HEK293 (cell line): Measurements from ENCODE around the gene FYTTD1.

ENCODE experiments used
- CTCF ChIA-PET: fragments of 350-600 bp; formaldehyde crosslinking; extraction: SDS; loops from one replicate; lab custom pipeline; 2021; ENCODE audit warnings: antibody characterized with exemption; lab: Yijun Ruan, JAX
- POLR2A ChIA-PET: fragments of 300-600 bp; formaldehyde crosslinking; extraction: SDS; loops from one replicate; lab custom pipeline; 2020; ENCODE audit warnings: antibody characterized with exemption, inconsistent platforms; lab: Yijun Ruan, JAX
- H3K27ac ChIP-seq: fragments of 200-500 bp; sonication (Bioruptor generic); 2 replicates; pipeline ENCODE4 v1.5.1; 2014; ENCODE audit warnings: low read depth, low read length, control low read depth, inconsistent platforms; ENCODE audit errors: extremely low read depth
- H3K36me3 ChIP-seq, 2 experiments: fragments of 200-500 bp in 1 of 2; sonication (Bioruptor generic) in 1 of 2; 1 replicate in 1 of 2; 2 replicates in 1 of 2; pipeline ENCODE4 v1.5.1; 2014 to 2017; ENCODE audit warnings: inconsistent platforms in 2 of 2, low read length in 2 of 2; ENCODE audit not compliant: control insufficient read depth in 2 of 2, insufficient read depth in 1 of 2
- H3K4me1 ChIP-seq: fragments of 200-500 bp; sonication (Bioruptor generic); 2 replicates; pipeline ENCODE4 v1.5.1; 2014; ENCODE audit warnings: mild to moderate bottlenecking, low read length, inconsistent platforms; ENCODE audit not compliant: control insufficient read depth, insufficient read depth
- H3K4me3 ChIP-seq: 2 replicates; pipeline ENCODE4 v1.5.1; 2011; ENCODE audit warnings: low read depth, mild to moderate bottlenecking, control low read depth, low read length, moderate library complexity
- H3K9me3 ChIP-seq: fragments of 200-500 bp; sonication (Bioruptor generic); 2 replicates; pipeline ENCODE4 v1.5.1; 2014; ENCODE audit warnings: low read depth, low read length, inconsistent platforms; ENCODE audit not compliant: control insufficient read depth, insufficient read depth
- GLI4 ChIP-seq: fragments of 450-650 bp; formaldehyde crosslinking; IDR thresholded peaks from 2 replicates; pipeline ENCODE4 v1.5.1; 2016; ENCODE audit warnings: missing biosample characterization, missing genetic modification characterization
- KLF10 ChIP-seq: fragments of 450-650 bp; IDR thresholded peaks from 2 replicates; pipeline ENCODE4 v1.5.1; 2018; ENCODE audit warnings: missing biosample characterization, mild to moderate bottlenecking, missing genetic modification characterization
- KLF16 ChIP-seq: fragments of 450-650 bp; formaldehyde crosslinking; IDR thresholded peaks from 2 replicates; pipeline ENCODE4 v1.5.1; 2017; ENCODE audit warnings: missing biosample characterization, missing genetic modification characterization
- KLF8 ChIP-seq: fragments of 450-650 bp; formaldehyde crosslinking; IDR thresholded peaks from 2 replicates; pipeline ENCODE4 v1.5.1; 2016; ENCODE audit warnings: missing biosample characterization, missing genetic modification characterization
- TCF7L2 ChIP-seq: IDR thresholded peaks from 2 replicates; pipeline ENCODE4 v1.6.1; 2011; ENCODE audit warnings: low read depth, mild to moderate bottlenecking, inconsistent platforms, low read length, moderate library complexity, borderline replicate concordance
- ZFP69B ChIP-seq: fragments of 450-650 bp; formaldehyde crosslinking; IDR thresholded peaks from 2 replicates; pipeline ENCODE4 v1.5.1; 2016; ENCODE audit warnings: missing biosample characterization, missing genetic modification characterization
- ZNF114 ChIP-seq: fragments of 450-650 bp; formaldehyde crosslinking; IDR thresholded peaks from 2 replicates; pipeline ENCODE4 v1.5.0; 2017; ENCODE audit warnings: missing biosample characterization, missing genetic modification characterization
- ZNF121 ChIP-seq: fragments of 450-650 bp; formaldehyde crosslinking; IDR thresholded peaks from 2 replicates; pipeline ENCODE4 v1.5.1; 2016; ENCODE audit warnings: missing biosample characterization, missing genetic modification characterization
- ZNF221 ChIP-seq: fragments of 450-650 bp; formaldehyde crosslinking; IDR thresholded peaks from 2 replicates; pipeline ENCODE4 v1.5.1; 2017; ENCODE audit warnings: missing biosample characterization, missing genetic modification characterization, borderline replicate concordance
- ZNF585B ChIP-seq: fragments of 450-650 bp; formaldehyde crosslinking; IDR thresholded peaks from 2 replicates; pipeline ENCODE4 v1.5.1; 2016; ENCODE audit warnings: missing biosample characterization, missing genetic modification characterization
- TF ChIP-seq, protein P1 (sequence below): fragments of 450-650 bp; formaldehyde crosslinking; IDR thresholded peaks from 2 replicates; pipeline ENCODE4 v1.5.1; 2016; ENCODE audit warnings: missing biosample characterization, missing genetic modification characterization
- TF ChIP-seq, protein P2 (sequence below): fragments of 450-650 bp; formaldehyde crosslinking; IDR thresholded peaks from 2 replicates; pipeline ENCODE4 v1.5.1; 2016; ENCODE audit warnings: missing biosample characterization, missing genetic modification characterization
- TF ChIP-seq, protein P3 (sequence below): fragments of 450-650 bp; formaldehyde crosslinking; IDR thresholded peaks from 2 replicates; pipeline ENCODE4 v1.5.1; 2017; ENCODE audit warnings: missing biosample characterization, missing genetic modification characterization
- TF ChIP-seq, protein P4 (sequence below): fragments of 450-650 bp; formaldehyde crosslinking; IDR thresholded peaks from 2 replicates; pipeline ENCODE4 v1.5.1; 2017; ENCODE audit warnings: missing biosample characterization, missing genetic modification characterization

FYTTD1 gene

GRCh38 chr3:197811343-197811742 lies 61.7 kb downstream of the FYTTD1 start (continued):
- TF ChIP-seq ZFP69B (tag by site-specific recombination) = peak; percentile 91

- ChIA-PET POLR2A (no interaction called here), CTCF (no interaction called here)
- no peaks in the 10 kb centered on the region for H3K9me3 ChIP-seq
- peaks cover 7% of the 10 kb centered on the region; the same call in 1 of the 2 replicates for H3K4me1 ChIP-seq
- TF ChIP-seq ZNF121 (tag by site-specific recombination) = no peak
- TF ChIP-seq ZNF221 (tag by site-specific recombination) = no peak
- TF ChIP-seq, protein P1, sequence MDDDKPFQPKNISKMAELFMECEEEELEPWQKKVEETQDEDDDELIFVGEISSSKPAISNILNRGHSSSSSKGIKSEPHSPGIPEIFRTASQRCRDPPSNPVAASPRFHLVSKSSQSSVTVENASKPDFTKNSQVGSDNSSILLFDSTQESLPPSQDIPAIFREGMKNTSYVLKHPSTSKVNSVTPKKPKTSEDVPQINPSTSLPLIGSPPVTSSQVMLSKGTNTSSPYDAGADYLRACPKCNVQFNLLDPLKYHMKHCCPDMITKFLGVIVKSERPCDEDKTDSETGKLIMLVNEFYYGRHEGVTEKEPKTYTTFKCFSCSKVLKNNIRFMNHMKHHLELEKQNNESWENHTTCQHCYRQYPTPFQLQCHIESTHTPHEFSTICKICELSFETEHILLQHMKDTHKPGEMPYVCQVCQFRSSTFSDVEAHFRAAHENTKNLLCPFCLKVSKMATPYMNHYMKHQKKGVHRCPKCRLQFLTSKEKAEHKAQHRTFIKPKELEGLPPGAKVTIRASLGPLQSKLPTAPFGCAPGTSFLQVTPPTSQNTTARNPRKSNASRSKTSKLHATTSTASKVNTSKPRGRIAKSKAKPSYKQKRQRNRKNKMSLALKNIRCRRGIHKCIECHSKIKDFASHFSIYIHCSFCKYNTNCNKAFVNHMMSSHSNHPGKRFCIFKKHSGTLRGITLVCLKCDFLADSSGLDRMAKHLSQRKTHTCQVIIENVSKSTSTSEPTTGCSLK (tag by site-specific recombination) = no peak
- TF ChIP-seq KLF8 (tag by site-specific recombination) = no peak
- no peak for TF ChIP-seq GLI4
- H3K4me3 ChIP-seq = no peak overlapping the region
- no peaks in the 10 kb centered on the region; a peak in 1 of 3 replicates for H3K36me3 ChIP-seq
- no peak overlapping the region for H3K27ac ChIP-seq
These were observed 64.7 kb downstream of the FYTTD1 start for GRCh38 chr3:197814372-197814771.

- Histone ChIP-seq H3K9me3 (no peaks in the 10 kb centered on the region), H3K4me3 (no peak overlapping the region), H3K4me1 (no peaks in the 10 kb centered on the region; the same call in 1 of the 2 replicates), H3K36me3 (peaks cover 7 to 20% of the 10 kb centered on the region in 2 experiments; a peak in 2 of 3 replicates), H3K27ac (no peak overlapping the region)
- TF ChIP-seq TCF7L2 = 0 out of 2 replicates have a peak, but pooled peaks have one; percentile 19
- no peak for TF ChIP-seq KLF16 (tag by site-specific recombination)
- TF ChIP-seq ZNF585B = no peak
- no peak for TF ChIP-seq ZNF114 (tag by site-specific recombination)
- TF ChIP-seq, protein P2, sequence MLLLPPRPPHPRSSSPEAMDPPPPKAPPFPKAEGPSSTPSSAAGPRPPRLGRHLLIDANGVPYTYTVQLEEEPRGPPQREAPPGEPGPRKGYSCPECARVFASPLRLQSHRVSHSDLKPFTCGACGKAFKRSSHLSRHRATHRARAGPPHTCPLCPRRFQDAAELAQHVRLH (tag by site-specific recombination) = no peak
- TF ChIP-seq, protein P3, sequence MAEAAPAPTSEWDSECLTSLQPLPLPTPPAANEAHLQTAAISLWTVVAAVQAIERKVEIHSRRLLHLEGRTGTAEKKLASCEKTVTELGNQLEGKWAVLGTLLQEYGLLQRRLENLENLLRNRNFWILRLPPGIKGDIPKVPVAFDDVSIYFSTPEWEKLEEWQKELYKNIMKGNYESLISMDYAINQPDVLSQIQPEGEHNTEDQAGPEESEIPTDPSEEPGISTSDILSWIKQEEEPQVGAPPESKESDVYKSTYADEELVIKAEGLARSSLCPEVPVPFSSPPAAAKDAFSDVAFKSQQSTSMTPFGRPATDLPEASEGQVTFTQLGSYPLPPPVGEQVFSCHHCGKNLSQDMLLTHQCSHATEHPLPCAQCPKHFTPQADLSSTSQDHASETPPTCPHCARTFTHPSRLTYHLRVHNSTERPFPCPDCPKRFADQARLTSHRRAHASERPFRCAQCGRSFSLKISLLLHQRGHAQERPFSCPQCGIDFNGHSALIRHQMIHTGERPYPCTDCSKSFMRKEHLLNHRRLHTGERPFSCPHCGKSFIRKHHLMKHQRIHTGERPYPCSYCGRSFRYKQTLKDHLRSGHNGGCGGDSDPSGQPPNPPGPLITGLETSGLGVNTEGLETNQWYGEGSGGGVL (tag by site-specific recombination) = no peak
- TF ChIP-seq, protein P4, sequence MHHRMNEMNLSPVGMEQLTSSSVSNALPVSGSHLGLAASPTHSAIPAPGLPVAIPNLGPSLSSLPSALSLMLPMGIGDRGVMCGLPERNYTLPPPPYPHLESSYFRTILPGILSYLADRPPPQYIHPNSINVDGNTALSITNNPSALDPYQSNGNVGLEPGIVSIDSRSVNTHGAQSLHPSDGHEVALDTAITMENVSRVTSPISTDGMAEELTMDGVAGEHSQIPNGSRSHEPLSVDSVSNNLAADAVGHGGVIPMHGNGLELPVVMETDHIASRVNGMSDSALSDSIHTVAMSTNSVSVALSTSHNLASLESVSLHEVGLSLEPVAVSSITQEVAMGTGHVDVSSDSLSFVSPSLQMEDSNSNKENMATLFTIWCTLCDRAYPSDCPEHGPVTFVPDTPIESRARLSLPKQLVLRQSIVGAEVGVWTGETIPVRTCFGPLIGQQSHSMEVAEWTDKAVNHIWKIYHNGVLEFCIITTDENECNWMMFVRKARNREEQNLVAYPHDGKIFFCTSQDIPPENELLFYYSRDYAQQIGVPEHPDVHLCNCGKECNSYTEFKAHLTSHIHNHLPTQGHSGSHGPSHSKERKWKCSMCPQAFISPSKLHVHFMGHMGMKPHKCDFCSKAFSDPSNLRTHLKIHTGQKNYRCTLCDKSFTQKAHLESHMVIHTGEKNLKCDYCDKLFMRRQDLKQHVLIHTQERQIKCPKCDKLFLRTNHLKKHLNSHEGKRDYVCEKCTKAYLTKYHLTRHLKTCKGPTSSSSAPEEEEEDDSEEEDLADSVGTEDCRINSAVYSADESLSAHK (tag by site-specific recombination) = no peak
- no peak for TF ChIP-seq KLF10
- POLR2A ChIA-PET = no interaction called here
- CTCF ChIA-PET = interaction anchor here (1.3 kb wide), 1 partner anchor 18 kb away, joined by 5 read pairs; no protein-coding TSS in a partner anchor
These were observed 71.1 kb downstream of the FYTTD1 start for GRCh38 chr3:197820550-197821335.
